OCI-LY7 (cell line): ENCODE results near the gene GRM4. TPM values are rescaled to one million over a fixed set of nuclear protein-coding genes. Genes with fewer than 3 reads are reported as not detected.

Experiments
- BruUV-seq: library from RNA; stranded (reverse); fragments of 400-500 nt; replicated peaks from 2 replicates; lab custom pipeline; 2021; lab: Mats Ljungman, UMichigan
- CTCF ChIA-PET: fragments of 300-600 bp; sonication (Branson Sonifier 250); formaldehyde crosslinking; loops from one replicate; lab custom pipeline; 2022; ENCODE audit warnings: antibody characterized with exemption; ENCODE audit not compliant: unreplicated experiment; lab: Charles Lee
- POLR2A ChIA-PET: fragments of 300-600 bp; sonication (Branson Sonifier 250); formaldehyde crosslinking; loops from one replicate; lab custom pipeline; 2022; ENCODE audit warnings: antibody characterized with exemption; lab: Charles Lee
- DNase-seq: peaks from one replicate; pipeline ENCODE4 v3.0.0-alpha.2; 2015; ENCODE audit warnings: low spot score
- H2AFZ ChIP-seq: fragments of 200-600 bp; sonication (generic), shearing (Covaris generic); 2 replicates; pipeline ENCODE4 v1.6.1; 2014; ENCODE audit warnings: mild to moderate bottlenecking, antibody characterized with exemption, low read length, moderate library complexity
- H3K27ac ChIP-seq: fragments of 200-600 bp; sonication (generic); 2 replicates; pipeline ENCODE4 v1.5.1; 2014; ENCODE audit warnings: mixed run types, low read depth, mild to moderate bottlenecking, moderate library complexity, low read length, inconsistent platforms; ENCODE audit not compliant: poor library complexity, severe bottlenecking
- H3K36me3 ChIP-seq: fragments of 200-600 bp; sonication (generic); 2 replicates; pipeline ENCODE4 v1.6.1; 2014; ENCODE audit warnings: mild to moderate bottlenecking, antibody characterized with exemption, low read length, moderate library complexity, mixed read lengths; ENCODE audit not compliant: insufficient read depth
- H3K4me1 ChIP-seq: fragments of 200-600 bp; sonication (generic); 2 replicates; pipeline ENCODE4 v1.5.1; 2014; ENCODE audit warnings: mild to moderate bottlenecking, low read length; ENCODE audit not compliant: insufficient read depth, poor library complexity, severe bottlenecking
- H3K4me2 ChIP-seq: fragments of 200-600 bp; sonication (generic); 2 replicates; pipeline ENCODE4 v1.6.1; 2014; ENCODE audit warnings: mild to moderate bottlenecking, low read length
- H3K4me3 ChIP-seq: fragments of 200-600 bp; sonication (generic); 2 replicates; pipeline ENCODE4 v1.5.1; 2014; ENCODE audit warnings: mild to moderate bottlenecking, low read depth, low read length; ENCODE audit not compliant: poor library complexity, severe bottlenecking
- H3K79me2 ChIP-seq: fragments of 200-600 bp; sonication (generic); 2 replicates; pipeline ENCODE4 v1.6.1; 2016; ENCODE audit warnings: low read depth, mild to moderate bottlenecking, low read length, moderate library complexity, mixed read lengths; ENCODE audit not compliant: insufficient read depth
- H3K9me2 ChIP-seq: fragments of 200-600 bp; sonication (generic); 2 replicates; pipeline ENCODE4 v1.6.1; 2016; ENCODE audit warnings: mild to moderate bottlenecking, low read length, mixed read lengths; ENCODE audit not compliant: insufficient read depth
- H3K9me3 ChIP-seq: fragments of 200-600 bp; sonication (generic); 2 replicates; pipeline ENCODE4 v1.6.1; 2014; ENCODE audit warnings: mild to moderate bottlenecking, mixed run types, low read length, mixed read lengths
- H4K20me1 ChIP-seq: fragments of 200-600 bp; sonication (generic); 2 replicates; pipeline ENCODE4 v1.6.1; 2014; ENCODE audit warnings: mild to moderate bottlenecking, antibody characterized with exemption, low read length, moderate library complexity, mixed read lengths; ENCODE audit not compliant: insufficient read depth
- EZH2phosphoT487 ChIP-seq: fragments of 200-600 bp; sonication (generic); IDR thresholded peaks from 2 replicates; pipeline ENCODE4 v1.6.1; 2018; ENCODE audit warnings: low read depth, borderline replicate concordance, mild to moderate bottlenecking, mixed run types, antibody characterized with exemption, low read length, moderate library complexity, mixed read lengths
- intact Hi-C: fragments of 100-400 bp; cut with micrococcal nuclease; formaldehyde crosslinking; loops from one replicate; pipeline ENCODE4 v1.10.0; 2022; ENCODE audit not compliant: unreplicated experiment
- total RNA-seq, 2 experiments: library from RNA; depleted of rRNA in 1 of 2; stranded (reverse); fragments of >200 nt in 1 of 2; shearing (Covaris generic) in 1 of 2; gene quantifications; 2 replicates each; pipeline ENCODE4 v1.2.3, GENCODE V29; 2014 to 2022
- TF ChIP-seq, protein P1 (sequence below): fragments of 200-600 bp; sonication (generic); conservative IDR thresholded peaks from 2 replicates; pipeline ENCODE4 v1.5.1; 2014; ENCODE audit warnings: mild to moderate bottlenecking, antibody characterized with exemption, low read length, moderate library complexity, mixed read lengths

The GRM4 gene
- total RNA-seq, 2 experiments from 2014 or later, result 0.73 to 1.3 TPM

DNA sequence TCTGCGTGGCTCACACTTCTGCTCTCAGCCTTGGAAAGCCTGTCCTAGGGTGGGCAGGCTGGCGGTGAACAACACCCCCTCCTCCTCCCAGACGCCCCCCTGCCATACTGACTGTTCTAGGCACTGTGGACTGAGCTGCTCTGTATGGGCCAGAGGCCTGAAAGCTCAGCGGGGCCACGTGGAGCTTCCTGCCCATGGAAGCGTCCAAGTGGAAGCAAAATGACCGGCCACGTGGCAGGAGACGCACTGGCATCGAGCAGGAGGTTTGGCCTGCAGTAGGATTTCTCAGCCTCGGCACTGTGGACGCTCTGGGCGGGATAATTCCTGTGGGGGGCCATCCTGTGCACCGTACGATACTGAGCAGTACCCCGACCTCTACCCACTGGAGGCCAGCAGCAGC, 88.7 kb downstream of the GRM4 start:
- ChIA-PET CTCF (no interaction called here), POLR2A (interaction anchor here (0.5 to 0.6 kb wide), 2 partner anchors 24 to 198 kb away, joined by 3 read pairs; no protein-coding TSS in a partner anchor)
- TF ChIP-seq, protein P1, sequence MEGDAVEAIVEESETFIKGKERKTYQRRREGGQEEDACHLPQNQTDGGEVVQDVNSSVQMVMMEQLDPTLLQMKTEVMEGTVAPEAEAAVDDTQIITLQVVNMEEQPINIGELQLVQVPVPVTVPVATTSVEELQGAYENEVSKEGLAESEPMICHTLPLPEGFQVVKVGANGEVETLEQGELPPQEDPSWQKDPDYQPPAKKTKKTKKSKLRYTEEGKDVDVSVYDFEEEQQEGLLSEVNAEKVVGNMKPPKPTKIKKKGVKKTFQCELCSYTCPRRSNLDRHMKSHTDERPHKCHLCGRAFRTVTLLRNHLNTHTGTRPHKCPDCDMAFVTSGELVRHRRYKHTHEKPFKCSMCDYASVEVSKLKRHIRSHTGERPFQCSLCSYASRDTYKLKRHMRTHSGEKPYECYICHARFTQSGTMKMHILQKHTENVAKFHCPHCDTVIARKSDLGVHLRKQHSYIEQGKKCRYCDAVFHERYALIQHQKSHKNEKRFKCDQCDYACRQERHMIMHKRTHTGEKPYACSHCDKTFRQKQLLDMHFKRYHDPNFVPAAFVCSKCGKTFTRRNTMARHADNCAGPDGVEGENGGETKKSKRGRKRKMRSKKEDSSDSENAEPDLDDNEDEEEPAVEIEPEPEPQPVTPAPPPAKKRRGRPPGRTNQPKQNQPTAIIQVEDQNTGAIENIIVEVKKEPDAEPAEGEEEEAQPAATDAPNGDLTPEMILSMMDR, result no peak
- no peak for TF ChIP-seq EZH2phosphoT487
- no peak overlapping the region for H2AFZ ChIP-seq
- H3K9me3 ChIP-seq, result no peaks in the 10 kb centered on the region
- DNase-seq, result no peak
- no peaks in the 10 kb centered on the region; the same call in 1 of the 2 replicates for H4K20me1 ChIP-seq
- no peaks in the 10 kb centered on the region for H3K79me2 ChIP-seq
- no peaks in the 10 kb centered on the region for H3K9me2 ChIP-seq
- no peaks in the 10 kb centered on the region for H3K36me3 ChIP-seq
- no peak overlapping the region for H3K27ac ChIP-seq
- BruUV-seq, result no TSS peak
- intact Hi-C loops, result no loop called here
- H3K4me1 ChIP-seq, result peaks cover 30% of the 10 kb centered on the region
- H3K4me3 ChIP-seq, result no peak overlapping the region
- no peak overlapping the region for H3K4me2 ChIP-seq

DNA sequence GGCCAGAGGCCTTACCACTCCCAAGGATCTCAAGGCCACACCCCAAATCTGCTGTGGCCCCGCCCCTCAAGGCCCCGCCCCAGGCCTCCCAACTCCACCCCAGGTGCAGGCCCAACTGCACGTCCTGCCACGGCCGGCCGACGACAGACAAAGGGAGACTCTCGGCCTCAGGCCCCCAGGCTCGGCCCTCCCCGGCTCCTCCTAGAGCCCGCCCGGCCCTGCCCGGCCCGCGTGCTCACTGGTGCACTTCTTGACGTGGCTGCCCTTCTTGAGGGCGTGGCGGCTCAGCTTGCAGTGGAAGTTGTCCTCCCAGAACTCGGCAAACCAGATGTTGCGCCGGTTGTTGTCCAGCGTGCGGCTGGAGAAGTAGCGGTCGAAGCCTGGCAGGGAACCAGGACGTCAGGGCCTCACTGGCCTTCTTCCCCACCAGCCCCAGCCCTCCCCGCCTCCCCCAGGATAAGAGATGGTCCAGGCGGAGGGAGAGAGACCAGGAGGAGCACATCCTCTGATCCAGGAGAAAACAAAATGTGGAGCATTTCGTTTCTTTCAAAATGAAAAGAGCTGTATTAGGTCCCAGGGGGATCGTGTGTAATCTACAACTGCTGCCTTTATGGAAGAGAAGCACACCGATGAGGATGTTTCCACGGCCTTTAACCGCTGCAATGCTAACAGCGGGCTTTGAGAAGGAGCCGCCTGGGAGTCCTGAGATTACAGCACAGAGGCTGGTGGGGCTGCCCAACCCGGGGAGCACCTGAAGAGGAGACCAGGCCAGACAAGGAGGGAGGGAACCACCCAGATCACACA, 89.4 kb downstream of the GRM4 start:
- DNase-seq, result peak; percentile 84
- no peaks in the 10 kb centered on the region for H3K79me2 ChIP-seq
- no peaks in the 10 kb centered on the region for H3K9me2 ChIP-seq
- BruUV-seq, result no TSS peak
- POLR2A ChIA-PET, result no interaction called here
- H3K9me3 ChIP-seq, result no peaks in the 10 kb centered on the region
- intact Hi-C loops, result no loop called here
- CTCF ChIA-PET, result no interaction called here
- TF ChIP-seq, protein P1, result no peak
- no peak for TF ChIP-seq EZH2phosphoT487
- H3K4me3 ChIP-seq, result no peak overlapping the region
- H4K20me1 ChIP-seq, result no peaks in the 10 kb centered on the region; the same call in 1 of the 2 replicates
- peak overlapping the region; percentile 44 for H3K4me2 ChIP-seq
- no peaks in the 10 kb centered on the region for H3K36me3 ChIP-seq
- H3K4me1 ChIP-seq, result peaks cover 30% of the 10 kb centered on the region
- H2AFZ ChIP-seq, result peak overlapping the region; percentile 46; the same call in 1 of the 2 replicates
- no peak overlapping the region for H3K27ac ChIP-seq
